Gastroesophageal sphincter (tissue), 3 donors: Measurements from ENCODE around the gene MADD.

Experiments
- CTCF ChIP-seq, 4 experiments: fragments of 200-600 bp in 2 of 4; fragments of 450-650 bp in 2 of 4; sonication (generic) in 1 of 4; IDR thresholded peaks; one replicate each; pipeline ENCODE4 v1.5.1; 2017 to 2019; ENCODE audit warnings: antibody characterized with exemption in 4 of 4, mild to moderate bottlenecking in 2 of 4, moderate library complexity in 2 of 4
- POLR2A ChIP-seq, 2 donors: fragments of 450-650 bp; IDR thresholded peaks; one replicate each; pipeline ENCODE4 v1.6.1; 2017; ENCODE audit warnings: antibody characterized with exemption in 2 of 2, mild to moderate bottlenecking in 2 of 2, moderate library complexity in 1 of 2

GRCh38 chr11:47236482-47236881 is 33.5 kb upstream of the MADD start:
- TF ChIP-seq CTCF (IDR thresholded peaks at IDR 0.05) (no peak), POLR2A (IDR thresholded peaks at IDR 0.05) (no peak)
